ENCODE data around the gene SMPD3.

The SMPD3 gene

DNA sequence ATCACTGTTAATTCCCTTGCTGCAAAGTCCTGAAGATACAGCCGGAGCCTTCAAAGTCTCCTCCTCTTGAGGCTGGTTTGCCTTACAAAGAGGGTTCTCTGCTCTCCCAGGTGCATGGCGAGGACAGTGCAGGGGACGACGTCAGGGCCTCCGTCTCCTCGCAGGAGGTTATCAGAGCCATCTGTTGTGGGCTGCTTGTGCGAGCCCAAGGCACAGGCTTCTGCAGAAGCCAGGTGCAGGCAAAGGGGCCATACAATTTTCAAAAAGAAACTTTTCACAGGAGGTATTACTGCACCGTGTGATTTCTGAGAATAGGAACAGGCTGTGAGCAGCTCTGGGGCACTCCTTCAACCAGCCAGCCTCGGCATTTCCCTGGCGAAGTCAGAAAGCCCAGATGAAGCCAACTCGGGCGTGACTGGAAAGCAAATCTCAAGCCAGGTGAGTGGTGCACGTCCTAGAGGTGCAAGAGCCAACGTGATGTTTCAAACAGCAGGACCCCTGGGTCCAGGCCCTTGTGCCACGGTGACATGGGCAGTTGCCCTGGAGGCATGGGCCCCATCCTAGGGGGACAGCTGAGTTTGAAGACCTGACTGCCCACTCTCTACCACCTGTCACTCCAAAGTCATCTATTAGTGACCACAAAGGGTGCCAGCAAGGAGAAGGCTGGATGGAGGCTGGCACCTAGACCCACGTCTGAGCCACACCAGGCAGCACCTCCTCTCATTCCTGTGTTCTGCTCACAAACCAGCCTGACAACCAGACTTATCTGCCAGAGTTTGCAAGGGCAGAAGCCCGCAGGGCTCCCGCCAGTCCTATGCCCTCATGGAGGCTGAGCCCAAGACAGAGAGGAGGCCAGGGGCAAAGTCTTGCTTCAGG lies 68.6 kb downstream of the SMPD3 start:
- no peak for DNase-seq

- no peak for DNase-seq
Measured at GRCh38 chr16:68378436-68379415, 69.6 kb downstream of the SMPD3 start.

GRCh38 chr16:68377667-68378393 lies 70.5 kb downstream of the SMPD3 start:
- DNase-seq: no peak

DNA sequence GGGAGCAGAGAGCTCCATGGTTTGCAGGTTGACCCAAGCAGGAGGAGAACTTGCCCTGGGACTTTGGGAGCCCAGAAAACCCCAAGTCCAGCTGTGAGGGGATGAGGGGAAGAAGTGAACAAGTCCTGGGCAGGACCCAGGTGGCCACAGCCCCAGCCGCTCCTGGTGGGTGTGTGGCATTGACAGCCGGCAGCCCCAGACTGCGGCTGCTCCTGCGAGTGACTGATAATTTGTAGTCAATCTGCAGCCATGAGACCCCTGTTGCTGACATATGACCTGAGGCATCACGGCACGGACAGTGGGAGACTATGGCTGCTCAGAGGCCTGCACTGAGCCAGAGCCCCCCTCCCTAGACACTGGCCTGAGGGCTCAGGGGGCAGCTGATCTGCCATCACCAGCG lies 71.1 kb downstream of the SMPD3 start:
- no peak for DNase-seq

GRCh38 chr16:68376590-68376989 lies 71.7 kb downstream of the SMPD3 start:
- no peak for DNase-seq

DNA sequence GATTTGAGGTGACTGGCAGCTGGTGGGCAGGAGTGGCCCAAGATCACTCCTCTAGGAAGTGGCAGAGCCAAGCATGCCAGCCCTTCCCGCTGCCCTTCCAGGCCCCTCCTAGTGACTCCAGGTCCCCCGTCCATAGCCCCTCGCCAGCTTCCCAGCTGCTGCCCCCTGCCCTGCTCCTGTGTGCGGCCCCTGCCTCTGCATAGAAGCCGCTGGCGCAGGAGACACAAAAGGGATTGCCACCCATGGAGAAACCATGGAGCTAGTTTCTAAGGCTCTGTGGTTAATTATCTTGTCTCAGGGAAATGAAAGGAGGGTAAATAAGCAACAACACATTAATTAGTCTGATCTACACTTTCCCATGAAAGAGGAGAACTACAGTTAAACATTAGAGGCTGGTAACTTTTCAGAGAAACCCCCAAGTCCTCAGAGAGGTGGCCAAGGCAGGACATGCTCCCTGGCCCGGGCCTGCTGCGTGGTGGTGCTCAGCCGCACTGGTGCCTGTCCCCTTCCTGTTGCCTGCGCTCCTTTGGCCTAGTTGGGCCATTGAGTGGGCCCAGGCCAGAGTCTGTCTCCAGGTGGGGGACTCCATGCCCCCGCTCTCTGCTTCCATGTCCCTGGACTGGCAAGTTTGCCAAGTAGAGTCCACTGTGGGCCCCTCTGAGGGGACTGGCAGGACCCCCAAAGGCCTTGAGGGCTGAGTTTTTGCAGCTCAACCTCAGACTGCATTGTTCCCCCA lies 72.3 kb downstream of the SMPD3 start:
- no peak for DNase-seq

- no peak for DNase-seq
Measured at GRCh38 chr16:68374961-68375660, 73.2 kb downstream of the SMPD3 start.

GRCh38 chr16:68374246-68374805 lies 74.0 kb downstream of the SMPD3 start:
- no peak for DNase-seq

GRCh38 chr16:68373528-68374245 lies 74.6 kb downstream of the SMPD3 start:
- no peak for DNase-seq

- no peak for DNase-seq
Measured at GRCh38 chr16:68372806-68373205, 75.5 kb downstream of the SMPD3 start.

DNA sequence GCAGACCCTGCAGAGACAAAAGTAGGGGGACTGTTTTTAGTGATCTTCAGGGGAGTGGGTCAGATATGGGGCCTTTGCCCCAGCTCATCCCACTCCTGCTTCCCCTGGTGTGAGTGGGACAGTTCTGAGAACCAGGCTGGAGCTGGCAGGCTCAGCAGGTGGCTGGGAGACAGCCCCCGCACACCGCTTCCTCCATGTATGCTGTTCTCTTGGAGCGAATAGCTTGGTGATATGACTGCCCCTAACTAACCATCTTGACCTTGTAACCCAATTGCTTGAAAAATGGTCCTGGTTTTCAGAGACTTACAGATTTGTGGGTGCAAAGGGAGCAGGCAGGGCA lies 76.0 kb downstream of the SMPD3 start:
- no peak for DNase-seq

GRCh38 chr16:68371706-68372380 lies 76.5 kb downstream of the SMPD3 start:
- no peak for DNase-seq

- no peak for DNase-seq
Measured at GRCh38 chr16:68371276-68371651, 77.0 kb downstream of the SMPD3 start.

GRCh38 chr16:68370581-68371275 lies 77.6 kb downstream of the SMPD3 start:
- peak in 2 of 4 experiments; percentile 41 to 46 for DNase-seq

- no peak for DNase-seq
Measured at GRCh38 chr16:68369697-68370580, 78.4 kb downstream of the SMPD3 start.

- DNase-seq: no peak
Measured at GRCh38 chr16:68369168-68369567, 79.1 kb downstream of the SMPD3 start.

DNA sequence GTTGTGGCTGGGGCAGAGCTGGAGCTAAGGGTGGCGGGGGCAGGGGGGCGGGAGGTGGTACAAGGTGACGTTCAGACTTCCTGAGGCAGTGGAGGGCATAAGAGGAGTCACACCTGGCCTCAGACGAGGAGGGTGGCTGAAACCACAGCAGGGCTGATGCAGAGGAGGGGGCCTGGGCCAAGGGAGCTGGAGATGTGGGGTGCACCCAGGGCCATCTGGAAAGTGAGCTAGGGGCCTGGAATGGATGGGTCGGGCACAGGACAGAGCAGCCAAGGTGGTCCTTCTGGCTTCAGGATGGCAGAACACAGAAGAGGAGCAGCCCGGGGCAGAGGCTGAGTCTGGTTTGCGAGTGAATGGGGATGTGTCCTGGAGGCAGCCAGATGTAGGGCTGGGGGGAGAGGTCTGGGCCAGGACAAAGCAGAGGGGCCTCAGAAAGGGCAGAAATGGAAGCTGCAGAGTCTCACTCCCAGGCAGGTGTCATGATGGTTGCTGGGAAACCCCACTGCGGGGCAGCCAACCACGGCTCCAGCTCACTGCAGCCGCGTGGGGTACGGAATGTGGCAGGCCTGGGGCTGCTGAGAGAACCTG lies 79.9 kb downstream of the SMPD3 start:
- no peak for DNase-seq

- no peak for DNase-seq
Measured at GRCh38 chr16:68367891-68368290, 80.4 kb downstream of the SMPD3 start.
